Fibroblast of pulmonary artery (primary cell): ENCODE measurements around the gene UHRF1.

Experiments
- DNase-seq: peaks from one replicate; pipeline ENCODE4 v3.0.0-alpha.2; 2010; ENCODE audit warnings: low read depth
- H3K4me3 ChIP-seq: replicated peaks from 2 replicates; pipeline ENCODE4 v1.5.1; 2011; ENCODE audit warnings: low read depth, mild to moderate bottlenecking, control low read depth, low read length, moderate library complexity
- TF ChIP-seq, protein P1 (sequence below): IDR thresholded peaks from 2 replicates; pipeline ENCODE4 v1.5.1; 2011; ENCODE audit warnings: mild to moderate bottlenecking, control low read depth, low read length, inconsistent platforms; ENCODE audit errors: missing control alignments

The UHRF1 gene

DNA sequence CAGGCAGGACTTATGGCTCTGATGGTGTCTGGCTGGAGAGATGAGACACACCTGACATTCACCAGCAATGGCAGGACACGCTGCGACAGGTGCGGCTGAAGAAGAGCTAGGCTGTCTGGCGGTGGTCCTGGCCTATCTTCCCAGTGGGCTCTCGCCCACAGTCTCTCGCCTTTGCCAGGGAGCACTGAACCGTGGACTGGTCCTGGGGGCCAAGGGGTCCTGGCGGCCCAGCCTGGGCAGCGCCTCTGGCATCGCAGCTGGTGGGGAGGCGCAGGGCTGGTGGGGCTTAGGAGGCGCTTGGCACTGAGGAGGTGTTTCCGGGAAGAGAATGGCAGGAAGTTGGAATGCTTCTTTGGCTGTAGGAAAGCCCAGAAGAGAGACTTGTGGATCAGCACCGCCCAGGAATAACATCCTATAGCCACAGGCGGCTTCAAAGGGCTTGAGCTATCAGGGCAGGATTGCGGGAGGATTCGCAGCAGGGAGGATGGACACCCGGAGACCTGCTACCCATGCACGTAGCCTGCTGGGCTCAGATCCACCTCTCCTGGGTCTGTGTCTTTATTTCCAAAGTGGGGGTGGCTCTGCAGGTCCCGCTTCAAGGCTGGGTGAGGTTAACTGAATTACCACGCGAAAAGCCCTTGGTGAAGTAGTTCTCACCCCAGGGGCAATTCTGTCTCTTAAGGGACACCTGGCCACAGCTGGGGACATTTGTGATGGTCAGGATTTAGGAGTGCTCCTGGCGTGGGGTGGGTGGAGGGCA, 74.2 kb downstream of the UHRF1 start:
- TF ChIP-seq, protein P1, sequence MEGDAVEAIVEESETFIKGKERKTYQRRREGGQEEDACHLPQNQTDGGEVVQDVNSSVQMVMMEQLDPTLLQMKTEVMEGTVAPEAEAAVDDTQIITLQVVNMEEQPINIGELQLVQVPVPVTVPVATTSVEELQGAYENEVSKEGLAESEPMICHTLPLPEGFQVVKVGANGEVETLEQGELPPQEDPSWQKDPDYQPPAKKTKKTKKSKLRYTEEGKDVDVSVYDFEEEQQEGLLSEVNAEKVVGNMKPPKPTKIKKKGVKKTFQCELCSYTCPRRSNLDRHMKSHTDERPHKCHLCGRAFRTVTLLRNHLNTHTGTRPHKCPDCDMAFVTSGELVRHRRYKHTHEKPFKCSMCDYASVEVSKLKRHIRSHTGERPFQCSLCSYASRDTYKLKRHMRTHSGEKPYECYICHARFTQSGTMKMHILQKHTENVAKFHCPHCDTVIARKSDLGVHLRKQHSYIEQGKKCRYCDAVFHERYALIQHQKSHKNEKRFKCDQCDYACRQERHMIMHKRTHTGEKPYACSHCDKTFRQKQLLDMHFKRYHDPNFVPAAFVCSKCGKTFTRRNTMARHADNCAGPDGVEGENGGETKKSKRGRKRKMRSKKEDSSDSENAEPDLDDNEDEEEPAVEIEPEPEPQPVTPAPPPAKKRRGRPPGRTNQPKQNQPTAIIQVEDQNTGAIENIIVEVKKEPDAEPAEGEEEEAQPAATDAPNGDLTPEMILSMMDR = no peak
- no peak overlapping the region for H3K4me3 ChIP-seq
- DNase-seq = no peak

DNA sequence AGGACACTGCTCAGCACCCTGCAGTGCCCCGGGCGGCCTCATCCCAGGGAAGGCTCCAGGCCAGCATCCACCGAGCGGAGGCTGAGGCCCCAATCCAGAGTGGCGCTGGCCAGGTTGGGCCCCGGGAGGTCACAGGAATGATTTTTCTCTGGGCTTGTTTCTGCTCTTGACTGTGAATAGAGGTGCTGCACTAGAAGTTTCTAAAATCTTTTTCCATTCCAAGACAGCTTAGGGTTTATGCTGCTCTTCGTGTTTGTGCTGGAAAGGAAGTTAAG, 74.7 kb downstream of the UHRF1 start:
- TF ChIP-seq, protein P1 = no peak
- no peak overlapping the region for H3K4me3 ChIP-seq
- DNase-seq = no peak

DNA sequence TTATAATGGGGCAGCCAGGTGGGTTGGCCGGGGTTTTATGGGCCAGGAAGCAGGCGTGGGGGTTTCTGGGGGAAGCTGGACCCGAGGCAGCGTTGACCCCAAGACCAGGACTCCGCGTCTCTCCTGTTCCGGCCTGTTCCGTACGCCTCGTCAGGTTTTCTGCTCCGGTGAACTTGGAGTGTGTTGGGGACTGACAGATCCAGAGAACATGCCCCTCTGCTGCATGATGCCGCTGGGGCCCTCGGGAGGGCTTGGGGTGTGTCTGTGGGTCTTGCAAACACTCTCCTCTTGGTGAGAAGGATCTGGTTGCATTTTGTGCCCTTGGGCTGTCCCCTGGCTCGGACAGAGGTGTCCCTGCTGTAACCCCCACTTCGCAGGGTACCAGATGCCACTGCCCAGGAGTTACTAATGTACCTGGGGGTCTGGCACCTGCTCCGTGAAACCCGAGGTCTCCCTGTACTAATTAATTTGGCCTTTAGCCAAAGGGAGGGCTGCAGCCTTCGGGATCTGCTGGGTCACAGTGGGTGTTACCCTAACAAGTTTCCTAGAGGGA, 75.2 kb downstream of the UHRF1 start:
- TF ChIP-seq, protein P1 = no peak
- DNase-seq = no peak
- no peak overlapping the region for H3K4me3 ChIP-seq

DNA sequence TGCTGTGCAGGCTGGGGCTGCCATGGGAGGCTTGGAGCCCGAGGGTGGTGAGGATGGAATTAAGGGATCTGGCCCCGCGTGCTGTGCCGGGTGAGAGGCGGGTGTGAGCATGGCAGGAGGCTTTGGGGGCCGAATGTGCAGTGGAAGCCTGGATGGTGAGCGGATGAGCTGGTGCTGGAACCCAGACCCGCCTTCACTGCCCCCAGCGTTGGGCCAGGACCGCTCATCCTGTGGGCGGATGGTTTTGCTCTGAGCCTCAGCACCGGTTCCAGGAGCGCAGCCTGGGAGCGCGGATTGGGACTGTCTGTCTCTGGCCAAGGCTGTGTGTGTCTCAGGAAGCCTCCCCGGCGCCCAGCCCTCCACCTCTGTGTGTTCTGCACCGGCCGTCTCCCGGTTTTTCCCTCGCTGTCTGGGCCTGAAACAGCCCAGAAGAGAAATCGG, 76.3 kb downstream of the UHRF1 start:
- no peak overlapping the region for H3K4me3 ChIP-seq
- TF ChIP-seq, protein P1 = no peak
- DNase-seq = no peak

DNA sequence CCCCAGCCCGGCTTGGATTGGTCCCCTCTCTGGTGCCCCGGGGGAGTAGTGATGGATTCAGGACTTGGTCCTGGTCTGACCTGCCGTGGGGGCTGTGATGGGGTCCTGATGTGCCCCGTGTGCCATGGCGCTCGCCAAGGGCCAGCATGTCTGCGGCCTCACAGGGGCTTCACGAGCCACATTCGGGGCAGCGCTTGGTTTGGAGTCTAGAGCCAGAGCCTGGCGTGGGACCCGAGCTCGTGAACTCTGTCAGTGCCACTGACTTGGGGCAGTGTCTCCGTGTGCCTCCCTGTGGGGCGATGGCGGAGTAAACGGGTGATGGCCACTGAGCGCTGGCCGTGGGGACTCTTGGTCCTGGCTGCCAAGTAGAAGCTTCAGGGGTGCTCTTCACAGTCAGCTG, 76.8 kb downstream of the UHRF1 start:
- H3K4me3 ChIP-seq = no peak overlapping the region
- TF ChIP-seq, protein P1 = no peak
- DNase-seq = no peak

DNA sequence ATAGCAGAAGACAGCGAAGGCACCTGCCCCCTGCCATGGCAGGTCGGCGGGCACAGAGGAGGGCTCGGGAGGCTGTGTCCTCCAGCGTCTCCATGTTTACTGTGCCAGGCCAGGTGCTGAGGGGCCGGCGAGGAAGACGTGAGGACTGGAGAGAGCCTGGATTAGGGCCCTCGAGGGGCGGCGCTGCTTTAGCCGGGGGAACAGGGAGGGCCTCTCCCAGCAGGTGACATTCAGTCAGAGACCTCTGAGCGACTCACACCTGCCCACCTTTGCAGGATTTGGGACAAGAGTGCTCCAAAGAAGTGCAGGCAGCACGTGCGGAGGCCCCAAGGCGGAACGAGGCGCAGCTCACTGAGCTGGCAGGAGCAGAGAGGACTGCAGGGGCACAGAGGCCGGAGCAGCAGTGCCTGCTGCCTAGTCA, 77.2 kb downstream of the UHRF1 start:
- no peak for DNase-seq
- no peak overlapping the region for H3K4me3 ChIP-seq
- TF ChIP-seq, protein P1 = no peak

DNA sequence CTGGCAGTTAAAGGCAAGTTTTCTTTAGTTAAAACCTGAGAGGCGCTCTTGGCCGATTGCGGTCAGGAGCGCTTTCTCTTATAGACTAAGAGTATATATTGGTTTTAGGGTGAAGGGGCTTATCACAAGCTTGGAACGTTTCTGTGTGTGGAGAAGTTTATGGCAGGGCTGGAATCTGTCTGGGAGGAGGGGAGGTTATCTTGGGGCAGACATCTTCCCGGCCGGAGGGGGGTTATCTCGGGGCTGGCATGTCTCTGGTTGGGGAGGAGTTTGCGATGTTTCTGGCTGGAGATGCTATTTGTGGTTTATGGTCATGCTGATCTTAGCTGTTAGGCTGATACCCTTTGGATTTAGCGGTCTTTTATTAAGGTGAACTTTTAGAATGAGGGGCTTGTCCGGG, 78.0 kb downstream of the UHRF1 start:
- TF ChIP-seq, protein P1 = no peak
- H3K4me3 ChIP-seq = no peak overlapping the region
- no peak for DNase-seq
